ENCODE measurements around the gene CCDC89.

CCDC89 gene

GRCh38 chr11:85709941-85710702, 24.1 kb upstream of the CCDC89 start:
- TF ChIP-seq GATA1 (IDR thresholded peaks at IDR 0.05; ENCODE audit: low read depth, low read length), result no peak
- TF ChIP-seq POLR2A (IDR thresholded peaks at IDR 0.05; ENCODE audit: low read length), result no peak
- DNase-seq, result no peak

GRCh38 chr11:85705800-85706199, 19.8 kb upstream of the CCDC89 start:
- no peak for TF ChIP-seq GATA1 (IDR thresholded peaks at IDR 0.05; ENCODE audit: low read depth, low read length)
- no peak for TF ChIP-seq POLR2A (IDR thresholded peaks at IDR 0.05; ENCODE audit: low read length)
- DNase-seq, result no peak

- TF ChIP-seq GATA1 (IDR thresholded peaks at IDR 0.05; ENCODE audit: low read depth, low read length), result no peak
- no peak for TF ChIP-seq POLR2A (IDR thresholded peaks at IDR 0.05; ENCODE audit: low read length)
These were observed 19.0 kb upstream of the CCDC89 start for GRCh38 chr11:85704967-85705366.

GRCh38 chr11:85699957-85700741, 14.2 kb upstream of the CCDC89 start:
- no peak for DNase-seq
- TF ChIP-seq POLR2A (IDR thresholded peaks at IDR 0.05; ENCODE audit: low read length), result no peak
- no peak for TF ChIP-seq GATA1 (IDR thresholded peaks at IDR 0.05; ENCODE audit: low read depth, low read length)

More at GRCh38 chr11:85704967-85705366, 19.0 kb upstream of the CCDC89 start:
- no peak for DNase-seq

GRCh38 chr11:85698195-85698594, 12.2 kb upstream of the CCDC89 start:
- no peak for DNase-seq
- no peak for TF ChIP-seq GATA1 (IDR thresholded peaks at IDR 0.05; ENCODE audit: low read depth, low read length)
- TF ChIP-seq POLR2A (IDR thresholded peaks at IDR 0.05; ENCODE audit: low read length), result no peak

GRCh38 chr11:85697747-85698146, 11.8 kb upstream of the CCDC89 start:
- no peak for DNase-seq
- TF ChIP-seq POLR2A (IDR thresholded peaks at IDR 0.05; ENCODE audit: low read length) (no peak), GATA1 (IDR thresholded peaks at IDR 0.05; ENCODE audit: low read depth, low read length) (no peak)

- TF ChIP-seq POLR2A (IDR thresholded peaks at IDR 0.05; ENCODE audit: low read length) (no peak), GATA1 (IDR thresholded peaks at IDR 0.05; ENCODE audit: low read depth, low read length) (no peak)
- DNase-seq, result no peak
These were observed 9.6 kb upstream of the CCDC89 start for GRCh38 chr11:85695546-85695945.

- peak; percentile 43 to 47 for DNase-seq
- TF ChIP-seq POLR2A (IDR thresholded peaks at IDR 0.05; ENCODE audit: low read length) (no peak), GATA1 (IDR thresholded peaks at IDR 0.05; ENCODE audit: low read depth, low read length) (no peak)
These were observed 8.5 kb upstream of the CCDC89 start for GRCh38 chr11:85694385-85694980.

GRCh38 chr11:85685125-85685819, 723 bp downstream of the CCDC89 start:
- TF ChIP-seq POLR2A (IDR thresholded peaks at IDR 0.05; ENCODE audit: low read length), result no peak
- no peak for TF ChIP-seq GATA1 (IDR thresholded peaks at IDR 0.05; ENCODE audit: low read depth, low read length)
- DNase-seq, result no peak

- peak; percentile 68 to 70 for DNase-seq
- TF ChIP-seq POLR2A (IDR thresholded peaks at IDR 0.05; ENCODE audit: low read length) (peak; percentile 21), GATA1 (IDR thresholded peaks at IDR 0.05; ENCODE audit: low read depth, low read length) (no peak)
These were observed 3.4 kb downstream of the CCDC89 start for GRCh38 chr11:85682330-85683305.

GRCh38 chr11:85680897-85681296, 5.1 kb downstream of the CCDC89 start:
- DNase-seq, result peak; percentile 23 to 47
- no peak for TF ChIP-seq GATA1 (IDR thresholded peaks at IDR 0.05; ENCODE audit: low read depth, low read length)

GRCh38 chr11:85679576-85679975, 6.4 kb downstream of the CCDC89 start:
- no peak for TF ChIP-seq GATA1 (IDR thresholded peaks at IDR 0.05; ENCODE audit: low read depth, low read length)
- no peak for TF ChIP-seq POLR2A (IDR thresholded peaks at IDR 0.05; ENCODE audit: low read length)
- DNase-seq, result no peak

- no peak for TF ChIP-seq GATA1 (IDR thresholded peaks at IDR 0.05; ENCODE audit: low read depth, low read length)
- TF ChIP-seq POLR2A (IDR thresholded peaks at IDR 0.05; ENCODE audit: low read length), result no peak
- no peak for DNase-seq
These were observed 12.6 kb downstream of the CCDC89 start for GRCh38 chr11:85673393-85673792.

Data from erythroblast (primary cell).